EH (cell line): ENCODE measurements around the gene RCC1.
"Not testable (repeated sequence)": the region's sequence is repeated elsewhere in the genome, so short reads cannot be mapped to it uniquely, and the experiment has no call there.

Experiments
- DNase-seq: peaks from one replicate; pipeline ENCODE4 v3.0.0-alpha.2; 2015; ENCODE audit warnings: low read depth

The RCC1 gene

DNA sequence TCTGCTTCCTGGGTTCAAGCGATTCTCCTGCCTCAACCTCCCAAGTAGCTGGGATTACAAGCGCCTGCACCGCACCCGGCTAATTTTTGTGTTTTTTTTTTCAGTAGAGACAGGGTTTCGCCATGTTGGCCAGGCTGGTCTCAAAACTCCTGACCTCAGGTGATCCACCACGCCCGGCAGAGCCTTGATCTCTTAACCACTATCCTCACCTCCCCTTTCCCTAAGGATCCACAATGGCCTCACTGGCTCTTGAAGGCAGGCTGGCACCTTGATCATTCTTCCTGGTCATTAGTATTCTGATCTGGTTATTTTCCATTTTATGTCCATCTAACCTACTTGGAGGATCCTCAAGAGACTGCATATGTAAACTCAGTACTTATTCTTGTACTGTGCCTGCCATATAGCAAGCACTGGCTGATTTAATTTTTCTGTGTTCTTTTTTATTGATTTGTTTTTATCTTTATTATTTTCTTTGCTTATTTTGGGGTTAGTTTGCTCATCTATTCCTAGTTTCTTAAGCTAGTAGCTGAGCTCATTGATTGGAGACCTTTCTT, 6.3 kb downstream of the RCC1 start:
- peak; percentile 35 for DNase-seq

DNA sequence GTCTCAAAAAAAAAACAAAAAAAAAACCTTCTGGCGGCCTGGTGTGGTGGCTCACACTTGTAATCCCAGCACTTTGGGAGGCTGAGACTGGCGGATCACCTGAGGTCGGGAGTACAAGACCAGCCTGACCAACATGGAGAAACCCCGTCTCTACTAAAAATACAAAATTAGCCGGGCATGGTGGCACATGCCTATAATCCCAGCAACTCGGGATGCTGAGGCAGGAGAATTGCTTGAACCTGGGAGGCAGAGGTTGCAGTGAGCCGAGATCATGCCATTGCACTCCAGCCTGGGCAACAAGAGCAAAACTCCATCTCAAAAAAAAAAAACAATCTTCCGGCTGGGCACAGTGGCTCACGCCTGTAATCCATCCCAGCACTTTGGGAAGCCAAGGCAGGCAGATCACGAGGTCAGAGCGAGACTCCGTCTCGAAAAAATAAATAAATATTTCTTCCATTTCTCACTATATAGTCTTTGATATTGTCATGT, 8.6 kb downstream of the RCC1 start:
- DNase-seq: peak; percentile 30

DNA sequence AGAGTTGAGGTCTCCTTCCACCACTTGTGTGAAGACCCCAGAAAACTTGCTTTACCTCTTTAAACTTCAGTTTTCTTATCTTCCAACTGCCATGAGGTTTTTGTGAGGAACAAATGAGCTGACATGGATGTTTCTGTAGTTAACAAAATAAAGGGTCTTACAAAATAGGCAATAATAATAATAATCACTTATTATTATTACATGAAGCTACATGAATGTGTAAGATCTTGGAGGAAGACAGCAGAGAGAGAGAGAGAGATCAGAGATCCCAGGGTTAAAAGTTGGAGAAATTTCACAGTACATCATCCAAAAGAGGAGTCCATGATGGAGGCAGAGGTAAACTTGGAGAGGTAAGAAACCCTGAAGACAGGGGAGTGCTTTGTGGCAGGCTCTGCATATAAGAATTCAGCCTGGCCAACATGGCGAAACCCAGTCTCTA, 10.7 kb downstream of the RCC1 start:
- DNase-seq: peak; percentile 39

GRCh38 chr1:28517649-28517999, 11.8 kb downstream of the RCC1 start:
- DNase-seq: peak; percentile 57

DNA sequence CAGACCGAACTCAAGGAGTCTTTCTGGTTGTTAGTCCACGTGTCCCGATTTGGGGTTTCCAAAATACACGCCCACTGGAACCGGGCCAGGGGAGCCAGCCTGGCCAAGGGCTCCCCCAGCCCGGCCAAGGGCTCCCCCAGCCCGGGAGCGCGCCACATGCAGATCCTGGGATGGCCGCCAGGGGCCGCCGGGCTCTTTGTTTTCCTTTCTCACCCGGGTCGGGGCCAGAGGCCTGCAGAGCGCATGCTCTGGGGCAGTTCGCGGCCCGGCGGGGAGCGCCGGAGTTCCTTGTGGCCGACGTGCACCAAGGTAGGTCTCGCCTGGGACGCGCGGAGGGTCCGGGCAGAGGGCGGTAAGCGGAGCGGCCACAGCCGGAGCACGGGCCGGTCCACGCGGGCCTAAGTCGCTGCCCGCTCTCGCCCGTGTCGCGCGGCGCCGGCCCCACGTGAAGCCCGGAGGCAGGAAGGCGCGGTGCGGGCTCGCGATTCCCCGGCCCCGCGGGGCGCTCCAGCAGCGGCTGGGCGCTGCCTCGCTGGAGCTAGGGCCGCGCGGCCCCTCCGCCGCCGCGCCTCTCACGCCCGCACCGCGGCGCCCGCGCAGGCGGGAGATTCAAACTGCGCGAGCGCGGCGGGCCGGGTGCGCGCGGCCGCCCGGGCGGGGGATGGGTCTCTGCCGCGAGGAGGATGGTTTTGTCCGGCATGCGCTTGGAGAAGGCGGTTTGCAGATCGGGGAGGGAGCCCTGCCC, 12.3 kb downstream of the RCC1 start:
- DNase-seq: peak; percentile 87

- peak; percentile 35 for DNase-seq
Measured at GRCh38 chr1:28518745-28519341, 13.0 kb downstream of the RCC1 start.

GRCh38 chr1:28519946-28520725, 14.3 kb downstream of the RCC1 start:
- no peak for DNase-seq

GRCh38 chr1:28520796-28521195, 15.0 kb downstream of the RCC1 start:
- not testable (repeated sequence) for DNase-seq

- no peak for DNase-seq
Measured at GRCh38 chr1:28521502-28522164, 15.8 kb downstream of the RCC1 start.

GRCh38 chr1:28522537-28522936, 16.7 kb downstream of the RCC1 start:
- DNase-seq: not testable (repeated sequence)

DNA sequence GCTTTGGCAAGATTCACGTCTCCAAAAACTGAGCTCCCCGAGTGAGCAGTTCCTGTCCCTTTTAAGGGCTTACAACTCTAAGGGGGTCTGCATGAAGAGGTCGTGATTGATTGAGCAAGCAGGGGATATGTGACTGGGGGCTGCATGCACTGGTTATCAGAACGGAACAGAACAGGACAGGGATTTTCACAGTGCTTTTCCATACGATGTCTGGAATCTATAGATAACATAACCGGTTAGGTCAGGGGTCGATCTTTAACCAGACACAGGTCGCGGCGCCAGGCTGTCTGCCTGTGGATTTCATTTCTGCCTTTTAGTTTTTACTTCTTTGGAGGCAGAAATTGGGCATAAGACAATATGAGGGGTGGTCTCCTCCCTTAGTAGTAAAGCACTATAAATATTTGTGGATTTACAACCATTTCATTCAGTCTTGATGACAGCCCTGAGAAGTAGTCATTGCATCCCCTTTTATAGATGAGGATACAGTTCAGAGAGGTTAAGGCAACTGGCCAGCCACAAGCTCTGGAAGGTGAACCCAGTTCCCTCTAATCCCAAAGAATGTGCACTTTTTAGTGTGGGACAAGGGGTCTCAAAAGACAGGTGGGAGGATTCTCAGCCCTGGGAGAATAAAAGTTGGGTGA, 19.3 kb downstream of the RCC1 start:
- DNase-seq: not testable (repeated sequence)

GRCh38 chr1:28526886-28527285, 21.0 kb downstream of the RCC1 start:
- DNase-seq: peak; percentile 66

GRCh38 chr1:28530456-28530855, 24.6 kb downstream of the RCC1 start:
- no peak for DNase-seq

DNA sequence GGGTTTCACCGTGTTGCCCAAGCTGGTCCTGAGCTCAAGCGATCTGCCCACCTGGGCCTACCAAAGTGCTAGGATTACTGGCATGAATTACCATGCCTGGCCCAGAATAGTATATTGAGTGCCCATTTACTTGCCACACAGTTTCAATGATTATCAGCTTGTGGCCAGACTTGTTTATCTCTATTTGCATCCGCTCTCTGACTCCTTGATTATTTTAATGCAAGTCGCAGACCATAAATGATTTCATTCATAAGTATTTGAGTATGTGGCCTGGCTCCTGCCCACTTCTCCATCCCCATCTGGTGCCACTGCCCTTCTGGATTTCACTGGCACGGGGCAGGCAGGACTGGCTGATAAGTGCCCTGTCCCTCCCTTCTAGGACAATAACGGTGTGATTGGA, 28.8 kb downstream of the RCC1 start:
- DNase-seq: no peak

DNA sequence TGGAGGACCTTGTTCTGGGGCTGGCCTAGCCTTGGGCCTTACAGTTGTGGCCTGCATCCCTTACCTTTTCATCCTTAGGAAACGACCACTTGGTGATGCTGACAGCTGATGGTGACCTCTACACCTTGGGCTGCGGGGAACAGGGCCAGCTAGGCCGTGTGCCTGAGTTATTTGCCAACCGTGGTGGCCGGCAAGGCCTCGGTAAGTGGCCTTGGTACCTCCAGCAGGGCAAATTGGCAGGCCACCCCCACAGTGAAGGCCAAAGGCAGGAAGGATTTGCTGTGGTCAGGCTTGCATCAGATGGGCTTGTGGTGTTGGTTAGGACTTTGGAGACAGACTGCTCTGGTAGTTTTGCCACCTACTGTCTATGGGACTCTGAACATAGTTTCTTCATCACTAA, 29.3 kb downstream of the RCC1 start:
- DNase-seq: no peak

- no peak for DNase-seq
Measured at GRCh38 chr1:28537457-28538199, 31.8 kb downstream of the RCC1 start.

- DNase-seq: no peak
Measured at GRCh38 chr1:28538286-28538685, 32.4 kb downstream of the RCC1 start.

- no peak for DNase-seq
Measured at GRCh38 chr1:28540651-28541050, 34.8 kb downstream of the RCC1 start.

DNA sequence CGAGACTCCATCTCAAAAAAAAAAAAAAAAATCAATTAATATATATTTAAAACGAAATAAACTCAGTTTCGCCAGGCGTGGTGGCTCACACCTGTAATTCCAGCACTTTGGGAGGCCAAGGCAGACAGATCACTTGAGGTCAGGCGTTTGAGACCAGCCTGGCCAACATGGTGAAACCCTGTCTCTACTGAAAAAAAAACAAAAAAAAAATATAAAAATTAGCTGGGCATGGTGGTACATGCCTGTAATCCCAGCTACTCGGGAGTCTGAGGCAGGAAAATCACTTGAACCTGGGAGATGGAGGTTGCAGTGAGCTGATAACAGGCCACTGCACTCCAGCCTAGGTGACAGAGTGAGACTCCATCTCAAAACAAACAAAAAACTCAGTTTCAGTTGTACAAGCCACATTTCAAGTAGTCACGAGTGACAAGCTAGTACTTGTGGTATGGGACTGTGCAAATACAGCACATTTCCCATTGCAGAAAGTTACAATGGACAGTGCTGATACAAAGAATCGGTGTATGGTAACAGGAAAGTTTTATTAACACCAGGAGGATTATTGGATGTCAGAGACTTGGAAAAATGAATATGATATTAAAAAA, 35.7 kb downstream of the RCC1 start:
- DNase-seq: not testable (repeated sequence)

- no peak for DNase-seq
Measured at GRCh38 chr1:28545246-28545628, 39.4 kb downstream of the RCC1 start.
